Skeletal muscle satellite cell (primary cell): ENCODE measurements around the gene GLRA1.

Experiments
- H3K27me3 ChIP-seq: 2 replicates; pipeline ENCODE4 v1.7.0; 2013; ENCODE audit warnings: low read length; ENCODE audit not compliant: control insufficient read depth, insufficient read depth
- H3K36me3 ChIP-seq: 2 replicates; pipeline ENCODE4 v1.7.0; 2013; ENCODE audit warnings: mild to moderate bottlenecking, control low read depth, low read length; ENCODE audit not compliant: insufficient read depth
- H3K4me1 ChIP-seq: 2 replicates; pipeline ENCODE4 v1.7.0; 2013; ENCODE audit warnings: low read length; ENCODE audit not compliant: control insufficient read depth, insufficient read depth
- H3K4me2 ChIP-seq: 2 replicates; pipeline ENCODE4 v1.7.0; 2013; ENCODE audit warnings: mild to moderate bottlenecking, low read length
- H3K4me3 ChIP-seq: 2 replicates; pipeline ENCODE4 v1.7.0; 2013; ENCODE audit warnings: low read length
- H3K9ac ChIP-seq: 2 replicates; pipeline ENCODE4 v1.7.0; 2013; ENCODE audit warnings: mild to moderate bottlenecking, low read depth, low read length, moderate library complexity
- H3K9me3 ChIP-seq: replicated peaks from 2 replicates; pipeline ENCODE4 v1.7.0; 2013; ENCODE audit warnings: mild to moderate bottlenecking, control low read depth, low read length

GLRA1 gene

GRCh38 chr5:151812757-151813309, 111.8 kb downstream of the GLRA1 start:
- Histone ChIP-seq H3K4me3 (no peak overlapping the region), H3K9ac (no peak overlapping the region), H3K9me3 (no peaks in the 10 kb centered on the region), H3K27me3 (no peaks in the 10 kb centered on the region), H3K36me3 (peaks cover 76% of the 10 kb centered on the region), H3K4me2 (no peak overlapping the region), H3K4me1 (peaks cover 6% of the 10 kb centered on the region)

- no peaks in the 10 kb centered on the region for H3K27me3 ChIP-seq
- no peaks in the 10 kb centered on the region for H3K9me3 ChIP-seq
- H3K36me3 ChIP-seq, result peaks cover 79% of the 10 kb centered on the region
- H3K4me1 ChIP-seq, result peaks cover 6% of the 10 kb centered on the region
- no peak overlapping the region for H3K9ac ChIP-seq
- H3K4me2 ChIP-seq, result no peak overlapping the region
- no peak overlapping the region for H3K4me3 ChIP-seq
Measured at GRCh38 chr5:151811593-151812321, 112.9 kb downstream of the GLRA1 start.

- H3K9ac ChIP-seq, result no peak overlapping the region
- H3K36me3 ChIP-seq, result peaks cover 80% of the 10 kb centered on the region
- no peak overlapping the region for H3K4me2 ChIP-seq
- no peak overlapping the region for H3K4me3 ChIP-seq
- no peaks in the 10 kb centered on the region for H3K9me3 ChIP-seq
- peaks cover 11% of the 10 kb centered on the region for H3K4me1 ChIP-seq
- H3K27me3 ChIP-seq, result no peaks in the 10 kb centered on the region
Measured at GRCh38 chr5:151810897-151811296, 113.8 kb downstream of the GLRA1 start.

- H3K9me3 ChIP-seq, result no peaks in the 10 kb centered on the region
- no peak overlapping the region for H3K4me3 ChIP-seq
- H3K36me3 ChIP-seq, result peaks cover 77% of the 10 kb centered on the region
- H3K27me3 ChIP-seq, result no peaks in the 10 kb centered on the region
- no peak overlapping the region for H3K9ac ChIP-seq
- no peak overlapping the region for H3K4me2 ChIP-seq
- H3K4me1 ChIP-seq, result peaks cover 16% of the 10 kb centered on the region
Measured at GRCh38 chr5:151810449-151810848, 114.2 kb downstream of the GLRA1 start.

- Histone ChIP-seq H3K4me1 (peaks cover 25% of the 10 kb centered on the region), H3K9me3 (no peaks in the 10 kb centered on the region), H3K4me3 (no peak overlapping the region), H3K9ac (no peak overlapping the region), H3K36me3 (peaks cover 75% of the 10 kb centered on the region), H3K27me3 (no peaks in the 10 kb centered on the region), H3K4me2 (no peak overlapping the region)
Measured at GRCh38 chr5:151808451-151809169, 116.0 kb downstream of the GLRA1 start.

- peaks cover 22% of the 10 kb centered on the region for H3K4me1 ChIP-seq
- H3K27me3 ChIP-seq, result no peaks in the 10 kb centered on the region
- H3K36me3 ChIP-seq, result peaks cover 75% of the 10 kb centered on the region
- H3K9ac ChIP-seq, result no peak overlapping the region
- no peak overlapping the region for H3K4me2 ChIP-seq
- no peak overlapping the region for H3K4me3 ChIP-seq
- no peaks in the 10 kb centered on the region for H3K9me3 ChIP-seq
Measured at GRCh38 chr5:151805414-151806223, 119.0 kb downstream of the GLRA1 start.

- no peak overlapping the region for H3K4me3 ChIP-seq
Measured at GRCh38 chr5:151800532-151800931, 124.1 kb downstream of the GLRA1 start.

GRCh38 chr5:151799407-151799806, 125.2 kb downstream of the GLRA1 start:
- Histone ChIP-seq H3K9me3 (no peaks in the 10 kb centered on the region), H3K4me1 (peaks cover 13% of the 10 kb centered on the region), H3K36me3 (peaks cover 91% of the 10 kb centered on the region), H3K27me3 (no peaks in the 10 kb centered on the region), H3K4me3 (no peak overlapping the region), H3K4me2 (no peak overlapping the region), H3K9ac (no peak overlapping the region)

More at GRCh38 chr5:151800532-151800931, 124.1 kb downstream of the GLRA1 start:
- peaks cover 86% of the 10 kb centered on the region for H3K36me3 ChIP-seq
- H3K9ac ChIP-seq, result no peak overlapping the region
- H3K4me2 ChIP-seq, result no peak overlapping the region
- H3K27me3 ChIP-seq, result no peaks in the 10 kb centered on the region
- H3K9me3 ChIP-seq, result no peaks in the 10 kb centered on the region
- peaks cover 21% of the 10 kb centered on the region for H3K4me1 ChIP-seq

- Histone ChIP-seq H3K4me1 (peaks cover 11% of the 10 kb centered on the region), H3K36me3 (peaks cover 91% of the 10 kb centered on the region), H3K4me2 (no peak overlapping the region), H3K27me3 (no peaks in the 10 kb centered on the region), H3K9me3 (no peaks in the 10 kb centered on the region), H3K9ac (no peak overlapping the region), H3K4me3 (no peak overlapping the region)
Measured at GRCh38 chr5:151798674-151799073, 126.0 kb downstream of the GLRA1 start.

GRCh38 chr5:151795426-151795825, 129.2 kb downstream of the GLRA1 start:
- H3K4me3 ChIP-seq, result no peak overlapping the region
- no peaks in the 10 kb centered on the region for H3K9me3 ChIP-seq
- peaks cover 83% of the 10 kb centered on the region for H3K36me3 ChIP-seq
- H3K9ac ChIP-seq, result no peak overlapping the region
- H3K27me3 ChIP-seq, result no peaks in the 10 kb centered on the region
- H3K4me2 ChIP-seq, result no peak overlapping the region
- peaks cover 7% of the 10 kb centered on the region for H3K4me1 ChIP-seq

GRCh38 chr5:151793358-151793757, 131.3 kb downstream of the GLRA1 start:
- Histone ChIP-seq H3K36me3 (peaks cover 80% of the 10 kb centered on the region), H3K4me2 (no peak overlapping the region), H3K27me3 (no peaks in the 10 kb centered on the region), H3K4me1 (no peaks in the 10 kb centered on the region), H3K9ac (no peak overlapping the region), H3K4me3 (no peak overlapping the region), H3K9me3 (no peaks in the 10 kb centered on the region)
